IPS-20b (cell line): ENCODE measurements around the gene MLPH.

Experiments used
- H3K27ac ChIP-seq: one replicate; pipeline ENCODE4 v1.5.1; 2013; ENCODE audit warnings: low read length
- H3K27me3 ChIP-seq: 2 replicates; pipeline ENCODE4 v1.6.1; 2013; ENCODE audit warnings: mild to moderate bottlenecking, low read length, inconsistent platforms; ENCODE audit not compliant: insufficient read depth
- H3K36me3 ChIP-seq: 2 replicates; pipeline ENCODE4 v1.6.1; 2013; ENCODE audit warnings: low read depth, mild to moderate bottlenecking, inconsistent platforms, low read length, moderate library complexity; ENCODE audit not compliant: insufficient read depth
- H3K4me1 ChIP-seq: 2 replicates; pipeline ENCODE4 v1.6.1; 2013; ENCODE audit warnings: mild to moderate bottlenecking, control low read depth, inconsistent platforms, low read length, moderate library complexity; ENCODE audit not compliant: insufficient read depth
- H3K4me3 ChIP-seq: 2 replicates; pipeline ENCODE4 v1.5.1; 2013; ENCODE audit warnings: mild to moderate bottlenecking, low read length, inconsistent platforms
- H3K9ac ChIP-seq: 2 replicates; pipeline ENCODE4 v1.6.1; 2013; ENCODE audit warnings: low read depth, mild to moderate bottlenecking, inconsistent platforms, low read length, moderate library complexity
- H3K9me3 ChIP-seq: 2 replicates; pipeline ENCODE4 v1.6.1; 2013; ENCODE audit warnings: mild to moderate bottlenecking, low read depth, low read length, inconsistent platforms; ENCODE audit not compliant: insufficient read depth

Gene MLPH

GRCh38 chr2:237505188-237505939 lies 18.3 kb downstream of the MLPH start:
- H3K27ac ChIP-seq, result no peak overlapping the region
- H3K9ac ChIP-seq, result no peak overlapping the region
- no peaks in the 10 kb centered on the region for H3K9me3 ChIP-seq
- H3K4me3 ChIP-seq, result no peak overlapping the region
- no peaks in the 10 kb centered on the region; the same call in 1 of the 2 replicates for H3K4me1 ChIP-seq
- no peaks in the 10 kb centered on the region for H3K27me3 ChIP-seq
- no peaks in the 10 kb centered on the region for H3K36me3 ChIP-seq

GRCh38 chr2:237507512-237507911 lies 20.5 kb downstream of the MLPH start:
- H3K4me1 ChIP-seq, result no peaks in the 10 kb centered on the region
- no peaks in the 10 kb centered on the region for H3K36me3 ChIP-seq
- H3K9ac ChIP-seq, result no peak overlapping the region
- no peak overlapping the region for H3K27ac ChIP-seq
- H3K9me3 ChIP-seq, result no peaks in the 10 kb centered on the region
- H3K27me3 ChIP-seq, result no peaks in the 10 kb centered on the region
- H3K4me3 ChIP-seq, result no peak overlapping the region

GRCh38 chr2:237508361-237508760 lies 21.3 kb downstream of the MLPH start:
- Histone ChIP-seq H3K9ac (no peak overlapping the region), H3K27me3 (no peaks in the 10 kb centered on the region), H3K9me3 (no peaks in the 10 kb centered on the region), H3K27ac (no peak overlapping the region), H3K36me3 (no peaks in the 10 kb centered on the region), H3K4me3 (no peak overlapping the region), H3K4me1 (no peaks in the 10 kb centered on the region)

DNA sequence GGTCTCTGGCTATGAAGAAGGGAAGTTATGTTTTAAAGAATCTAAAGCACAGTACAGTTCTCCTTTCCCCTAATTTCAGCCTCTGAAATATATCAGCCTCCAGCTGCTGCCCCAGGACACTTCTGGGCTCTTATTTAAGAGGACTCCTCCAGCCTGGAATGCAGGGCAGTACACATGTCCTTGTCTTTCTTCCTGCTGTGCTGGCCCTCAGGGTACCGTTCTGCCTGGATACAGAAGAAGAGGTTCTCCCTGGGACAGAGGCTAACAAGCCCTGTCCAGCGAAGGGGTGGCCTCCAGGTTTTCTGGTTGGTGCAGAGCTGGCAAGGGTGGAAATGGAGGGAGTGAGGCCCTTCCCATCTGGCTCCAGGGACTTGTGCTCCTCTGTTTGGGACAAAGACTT lies 22.1 kb downstream of the MLPH start:
- Histone ChIP-seq H3K9ac (no peak overlapping the region), H3K36me3 (no peaks in the 10 kb centered on the region), H3K9me3 (no peaks in the 10 kb centered on the region), H3K4me3 (no peak overlapping the region), H3K27ac (no peak overlapping the region), H3K27me3 (no peaks in the 10 kb centered on the region), H3K4me1 (no peaks in the 10 kb centered on the region)

DNA sequence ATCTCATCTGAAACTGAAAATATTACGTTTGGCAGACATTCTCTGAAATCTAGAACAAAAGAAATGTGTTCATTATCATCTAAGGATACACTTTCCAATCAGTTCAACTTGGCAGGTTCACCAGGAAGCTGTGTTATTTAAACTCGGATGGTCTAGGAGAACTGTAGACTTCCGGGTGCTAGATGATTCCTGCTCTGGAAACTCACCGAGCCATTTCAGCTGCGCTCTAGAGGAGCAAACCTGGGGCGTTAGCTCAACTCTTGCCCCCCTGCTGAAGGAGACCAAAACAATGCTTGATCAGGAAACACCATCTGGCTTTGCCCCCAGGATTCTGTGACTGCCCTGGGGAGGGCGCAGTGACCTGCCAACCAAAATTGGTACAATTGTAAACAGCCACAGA lies 22.9 kb downstream of the MLPH start:
- no peak overlapping the region for H3K27ac ChIP-seq
- no peaks in the 10 kb centered on the region for H3K4me1 ChIP-seq
- H3K36me3 ChIP-seq, result no peaks in the 10 kb centered on the region
- H3K9ac ChIP-seq, result no peak overlapping the region
- no peaks in the 10 kb centered on the region for H3K9me3 ChIP-seq
- no peak overlapping the region for H3K4me3 ChIP-seq
- H3K27me3 ChIP-seq, result no peaks in the 10 kb centered on the region

GRCh38 chr2:237510502-237511217 lies 23.6 kb downstream of the MLPH start:
- H3K9me3 ChIP-seq, result no peaks in the 10 kb centered on the region
- no peak overlapping the region for H3K4me3 ChIP-seq
- no peaks in the 10 kb centered on the region for H3K36me3 ChIP-seq
- no peaks in the 10 kb centered on the region for H3K4me1 ChIP-seq
- no peaks in the 10 kb centered on the region for H3K27me3 ChIP-seq
- H3K27ac ChIP-seq, result no peak overlapping the region
- no peak overlapping the region for H3K9ac ChIP-seq

DNA sequence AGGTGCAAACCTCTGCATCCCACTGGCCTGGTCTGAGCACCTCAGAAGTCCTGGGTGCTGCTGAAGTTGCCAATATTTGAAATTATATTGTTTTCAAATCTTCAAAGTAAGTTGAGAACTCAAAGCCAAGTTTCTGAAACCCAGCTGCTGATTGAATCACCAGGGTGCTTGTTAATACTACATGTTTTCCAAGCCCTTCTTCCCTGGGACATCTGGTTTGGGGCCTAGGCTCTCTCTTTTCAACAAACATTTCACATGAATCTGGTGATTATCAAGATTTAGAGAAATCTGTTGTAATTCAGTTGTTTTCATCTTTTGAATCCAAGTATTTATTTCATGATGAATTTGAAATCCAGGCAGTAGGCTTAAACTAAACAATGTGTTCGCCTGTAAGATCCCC lies 24.4 kb downstream of the MLPH start:
- Histone ChIP-seq H3K27me3 (no peaks in the 10 kb centered on the region), H3K36me3 (no peaks in the 10 kb centered on the region), H3K9me3 (no peaks in the 10 kb centered on the region), H3K4me1 (no peaks in the 10 kb centered on the region), H3K4me3 (no peak overlapping the region), H3K9ac (no peak overlapping the region), H3K27ac (no peak overlapping the region)

DNA sequence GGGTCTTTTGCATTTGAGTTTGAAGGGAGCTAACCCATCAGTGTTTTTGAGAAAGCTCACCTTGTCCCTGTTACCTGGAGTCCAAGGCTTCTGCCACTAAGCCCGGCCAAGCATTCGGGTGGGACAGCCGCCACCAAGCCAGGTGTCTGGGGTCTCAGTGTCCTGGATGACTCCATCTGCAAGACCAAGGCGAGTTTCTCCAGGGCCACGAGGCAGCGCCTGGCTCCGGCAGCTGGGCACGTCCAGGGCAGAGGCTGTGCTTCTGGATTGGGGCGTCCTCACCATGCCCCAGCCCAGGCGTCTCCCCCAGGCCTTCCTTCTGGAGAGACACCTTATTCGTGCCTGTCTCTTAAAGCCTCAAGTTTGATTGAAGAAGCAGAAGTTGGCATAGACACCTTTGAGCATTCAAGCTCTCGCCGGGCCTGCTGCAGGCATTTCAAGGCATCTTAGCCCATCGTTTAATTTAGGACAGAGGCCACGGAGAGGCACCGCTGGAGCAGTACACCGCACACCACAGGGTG lies 24.9 kb downstream of the MLPH start:
- Histone ChIP-seq H3K4me1 (no peaks in the 10 kb centered on the region), H3K27ac (no peak overlapping the region)

GRCh38 chr2:237512774-237513466 lies 25.9 kb downstream of the MLPH start:
- H3K36me3 ChIP-seq, result no peaks in the 10 kb centered on the region
- no peak overlapping the region for H3K4me3 ChIP-seq
- H3K9me3 ChIP-seq, result no peaks in the 10 kb centered on the region
- H3K27me3 ChIP-seq, result no peaks in the 10 kb centered on the region
- H3K4me1 ChIP-seq, result no peaks in the 10 kb centered on the region
- H3K27ac ChIP-seq, result no peak overlapping the region
- H3K9ac ChIP-seq, result no peak overlapping the region

More for the DNA sequence above, 24.9 kb downstream of the MLPH start:
- H3K4me3 ChIP-seq, result no peak overlapping the region
- no peaks in the 10 kb centered on the region for H3K36me3 ChIP-seq
- H3K27me3 ChIP-seq, result no peaks in the 10 kb centered on the region
- no peak overlapping the region for H3K9ac ChIP-seq
- no peaks in the 10 kb centered on the region for H3K9me3 ChIP-seq

GRCh38 chr2:237513693-237514092 lies 26.6 kb downstream of the MLPH start:
- Histone ChIP-seq H3K4me3 (no peak overlapping the region), H3K4me1 (no peaks in the 10 kb centered on the region), H3K36me3 (no peaks in the 10 kb centered on the region)

DNA sequence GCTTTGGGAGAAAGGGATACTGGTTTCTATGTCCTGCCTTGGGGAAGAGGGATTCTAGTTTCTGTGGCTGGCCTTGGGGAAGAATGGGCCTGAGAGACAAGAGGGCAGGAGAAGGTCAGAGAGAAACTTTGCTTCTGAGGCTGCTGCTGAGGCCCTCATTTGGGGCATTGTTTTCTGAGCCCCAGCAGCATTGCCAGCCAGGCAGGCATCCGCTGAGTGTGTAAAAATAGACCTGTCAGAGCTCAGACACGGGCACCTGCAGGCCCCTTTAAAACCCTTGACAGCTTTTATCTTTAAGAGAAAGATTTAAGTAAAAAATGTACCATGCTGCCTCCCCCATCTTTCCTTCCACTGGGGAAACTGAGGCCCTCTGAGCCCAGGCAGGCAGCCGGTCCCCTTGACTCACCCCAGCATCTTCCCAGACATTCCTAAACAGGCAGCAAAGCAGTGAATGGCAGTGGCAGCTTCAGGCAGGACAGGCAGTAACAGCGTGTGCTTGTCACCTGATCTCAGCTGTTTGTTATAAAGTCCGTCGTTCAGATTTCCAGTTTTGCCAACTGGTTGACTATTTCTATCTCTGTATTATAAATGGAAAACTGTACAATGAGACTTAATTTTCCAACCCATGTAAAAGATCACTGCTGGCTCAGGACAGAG lies 27.6 kb downstream of the MLPH start:
- no peak overlapping the region for H3K27ac ChIP-seq
- H3K9me3 ChIP-seq, result no peaks in the 10 kb centered on the region
- H3K9ac ChIP-seq, result no peak overlapping the region
- no peak overlapping the region for H3K4me3 ChIP-seq
- no peaks in the 10 kb centered on the region for H3K27me3 ChIP-seq
- no peaks in the 10 kb centered on the region for H3K4me1 ChIP-seq
- no peaks in the 10 kb centered on the region for H3K36me3 ChIP-seq

More at GRCh38 chr2:237513693-237514092, 26.6 kb downstream of the MLPH start:
- no peak overlapping the region for H3K9ac ChIP-seq
- H3K9me3 ChIP-seq, result no peaks in the 10 kb centered on the region
- H3K27ac ChIP-seq, result no peak overlapping the region
- H3K27me3 ChIP-seq, result no peaks in the 10 kb centered on the region
